RWPE1 (cell line): ENCODE data around the gene NTM.

ENCODE experiments used
- CTCF ChIA-PET: fragments of 350-600 bp; sonication (Branson Sonifier 250); formaldehyde crosslinking; extraction: SDS; loops from one replicate; lab custom pipeline; 2021; lab: Yijun Ruan, JAX
- POLR2A ChIA-PET: fragments of 400-600 bp; formaldehyde crosslinking; extraction: SDS; loops from one replicate; lab custom pipeline; 2020; ENCODE audit warnings: antibody characterized with exemption; ENCODE audit not compliant: low non-redundant PET; lab: Yijun Ruan, JAX
- DNase-seq: peaks from one replicate; pipeline ENCODE4 v3.0.0; 2012; ENCODE audit warnings: low spot score
- H3K27ac ChIP-seq: fragments of 450-650 bp; 2 replicates; pipeline ENCODE4 v1.5.1; 2017
- TF ChIP-seq, protein P1 (sequence below): fragments of 450-650 bp; conservative IDR thresholded peaks from 2 replicates; pipeline ENCODE4 v1.5.1; 2017; ENCODE audit warnings: low read depth, mild to moderate bottlenecking

NTM gene

DNA sequence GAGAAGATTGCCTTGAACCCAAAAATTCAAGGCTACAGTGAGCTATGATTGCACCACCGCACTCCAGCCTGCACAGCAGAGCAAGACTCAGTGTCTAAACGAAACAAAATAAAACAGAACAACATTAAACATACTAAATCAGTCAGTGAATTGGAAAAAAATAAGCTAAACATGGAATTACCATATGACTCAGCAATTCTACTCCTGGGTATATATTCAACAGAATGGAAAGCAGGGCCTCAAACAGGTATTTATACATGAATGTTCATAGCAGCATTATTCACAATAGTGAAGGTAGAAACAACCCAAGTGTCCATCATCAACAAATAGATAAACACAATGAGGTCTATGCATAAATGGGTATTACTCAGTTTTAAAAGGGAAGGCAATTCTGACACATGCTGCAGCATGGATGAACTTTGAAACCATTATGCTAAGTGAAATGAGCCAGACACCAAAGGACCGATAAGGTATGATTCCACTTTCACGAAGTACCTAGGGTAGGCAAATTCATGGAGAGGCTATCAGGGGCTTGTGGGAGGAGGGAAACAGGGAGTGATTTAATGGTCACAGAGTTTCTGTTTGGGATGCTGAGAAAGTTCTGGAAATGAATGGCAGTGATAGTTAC, 15.5 kb downstream of the NTM start:
- POLR2A ChIA-PET, result no interaction called here
- TF ChIP-seq, protein P1, sequence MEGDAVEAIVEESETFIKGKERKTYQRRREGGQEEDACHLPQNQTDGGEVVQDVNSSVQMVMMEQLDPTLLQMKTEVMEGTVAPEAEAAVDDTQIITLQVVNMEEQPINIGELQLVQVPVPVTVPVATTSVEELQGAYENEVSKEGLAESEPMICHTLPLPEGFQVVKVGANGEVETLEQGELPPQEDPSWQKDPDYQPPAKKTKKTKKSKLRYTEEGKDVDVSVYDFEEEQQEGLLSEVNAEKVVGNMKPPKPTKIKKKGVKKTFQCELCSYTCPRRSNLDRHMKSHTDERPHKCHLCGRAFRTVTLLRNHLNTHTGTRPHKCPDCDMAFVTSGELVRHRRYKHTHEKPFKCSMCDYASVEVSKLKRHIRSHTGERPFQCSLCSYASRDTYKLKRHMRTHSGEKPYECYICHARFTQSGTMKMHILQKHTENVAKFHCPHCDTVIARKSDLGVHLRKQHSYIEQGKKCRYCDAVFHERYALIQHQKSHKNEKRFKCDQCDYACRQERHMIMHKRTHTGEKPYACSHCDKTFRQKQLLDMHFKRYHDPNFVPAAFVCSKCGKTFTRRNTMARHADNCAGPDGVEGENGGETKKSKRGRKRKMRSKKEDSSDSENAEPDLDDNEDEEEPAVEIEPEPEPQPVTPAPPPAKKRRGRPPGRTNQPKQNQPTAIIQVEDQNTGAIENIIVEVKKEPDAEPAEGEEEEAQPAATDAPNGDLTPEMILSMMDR, result no peak
- no peak overlapping the region for H3K27ac ChIP-seq
- CTCF ChIA-PET, result no interaction called here
- DNase-seq, result no peak

GRCh38 chr11:131386408-131386807, 16.0 kb downstream of the NTM start:
- TF ChIP-seq, protein P1, result no peak
- H3K27ac ChIP-seq, result no peak overlapping the region
- no peak for DNase-seq
- ChIA-PET CTCF (interaction anchor here (0.6 kb wide), 1 partner anchor 302 kb away, joined by 3 read pairs; no protein-coding TSS in a partner anchor), POLR2A (no interaction called here)

DNA sequence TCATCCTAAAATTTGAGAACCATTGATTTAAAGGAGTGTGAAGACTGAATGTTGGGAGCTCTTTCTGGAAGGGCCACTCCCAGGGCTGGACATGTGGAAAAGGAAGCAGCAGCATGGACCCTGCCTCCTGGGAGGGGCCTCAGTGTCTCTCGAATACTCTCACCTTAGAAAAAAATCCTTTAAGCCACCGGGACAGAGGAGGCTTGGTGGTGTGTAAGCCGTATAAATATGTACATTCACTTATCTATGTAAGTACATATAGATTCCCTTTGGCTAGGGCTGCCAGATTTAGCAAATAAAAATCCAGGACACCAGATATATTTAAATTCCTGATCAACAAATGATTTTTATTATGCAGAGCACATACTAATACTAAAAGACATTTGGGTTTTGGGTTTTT, 17.6 kb downstream of the NTM start:
- no peak for DNase-seq
- POLR2A ChIA-PET, result no interaction called here
- no peak overlapping the region for H3K27ac ChIP-seq
- CTCF ChIA-PET, result no interaction called here
- TF ChIP-seq, protein P1, result no peak

- peak; percentile 6 for DNase-seq
- TF ChIP-seq, protein P1, result no peak
- POLR2A ChIA-PET, result no interaction called here
- no peak overlapping the region for H3K27ac ChIP-seq
- CTCF ChIA-PET, result no interaction called here
These were observed 19.2 kb downstream of the NTM start for GRCh38 chr11:131389582-131389981.

DNA sequence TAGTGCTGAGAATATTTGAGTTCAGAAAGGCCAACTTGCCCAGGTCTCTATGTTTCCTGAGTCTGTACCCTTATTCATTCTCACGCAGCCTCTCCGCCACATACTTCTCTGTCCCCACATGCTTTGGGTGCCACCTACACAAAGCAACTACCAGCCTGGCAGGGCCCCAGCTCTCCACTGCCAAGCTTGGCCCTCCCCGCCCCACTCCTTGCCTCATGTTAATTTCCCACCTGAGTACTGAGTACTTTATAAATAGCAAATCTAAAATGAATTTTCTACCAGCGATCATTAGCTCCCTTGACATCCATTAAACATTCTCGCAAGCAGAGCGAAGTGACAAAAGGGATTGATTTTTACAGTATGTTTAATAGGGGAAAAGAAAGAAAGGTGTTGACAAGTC, 20.8 kb downstream of the NTM start:
- ChIA-PET CTCF (no interaction called here), POLR2A (no interaction called here)
- H3K27ac ChIP-seq, result no peak overlapping the region

DNA sequence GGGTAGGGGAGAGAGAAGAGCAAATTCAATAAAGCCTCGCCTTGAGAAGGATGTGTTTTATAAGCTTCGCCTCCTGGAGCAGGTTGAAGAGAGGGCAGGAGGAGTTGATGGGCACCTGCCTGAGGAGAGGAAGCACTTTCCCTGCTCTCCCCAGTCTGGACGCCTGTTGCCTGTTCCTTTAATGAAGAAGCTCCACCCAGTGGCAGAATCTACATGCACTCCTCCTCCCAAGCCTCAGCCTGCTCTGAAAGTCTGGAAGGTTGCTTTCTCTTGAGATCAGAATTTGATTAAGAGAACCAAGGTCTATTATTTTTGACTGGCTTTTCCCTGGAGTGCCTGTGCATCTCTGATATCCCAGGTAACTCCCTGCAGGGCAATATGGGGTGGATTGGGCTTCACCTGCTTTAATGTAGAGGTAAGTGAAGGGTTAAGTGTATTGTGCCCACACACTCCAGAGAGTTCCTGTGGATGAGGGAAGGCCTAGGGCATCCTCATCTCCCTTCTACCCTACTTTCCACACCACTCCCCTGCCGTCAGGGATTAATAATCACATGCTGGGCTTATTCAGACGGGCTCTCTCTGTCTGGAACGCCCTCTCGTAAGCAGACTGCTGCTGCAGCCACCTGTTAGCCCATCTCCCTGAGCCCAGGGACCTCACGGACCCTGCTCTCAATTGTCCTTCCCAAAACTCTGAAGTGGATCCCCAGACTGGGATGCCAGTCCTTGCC, 22.3 kb downstream of the NTM start:
- ChIA-PET CTCF (interaction anchor here (0.7 kb wide), 1 partner anchor 328 kb away, joined by 5 read pairs; no protein-coding TSS in a partner anchor), POLR2A (no interaction called here)
- TF ChIP-seq, protein P1, result no peak
- no peak overlapping the region for H3K27ac ChIP-seq
- DNase-seq, result no peak

More for the DNA sequence above, 20.8 kb downstream of the NTM start:
- TF ChIP-seq, protein P1, result no peak
- no peak for DNase-seq
